Liver (tissue), 3 donors: ENCODE data around the gene URM1.

Experiments
- CTCF ChIP-seq: fragments of 150-350 bp; IDR thresholded peaks from 2 replicates; pipeline ENCODE4 v1.5.1; 2017; ENCODE audit warnings: improper control_type of control experiment, low read depth, low read length; ENCODE audit not compliant: missing input control
- EGR1 ChIP-seq, 2 donors: IDR thresholded peaks; 2 replicates each; pipeline ENCODE4 v1.6.1; 2016 to 2018; ENCODE audit warnings: antibody characterized with exemption in 2 of 2, low read depth in 2 of 2
- GABPA ChIP-seq, 2 donors: IDR thresholded peaks in 1 of 2; conservative IDR thresholded peaks in 1 of 2; 2 replicates each; pipeline ENCODE4 v1.6.1; 2016; ENCODE audit warnings: antibody characterized with exemption in 2 of 2, mild to moderate bottlenecking in 1 of 2, moderate library complexity in 1 of 2
- donor health status: healthy.
- donor health status: healthy.

- TF ChIP-seq CTCF, result no peak
- TF ChIP-seq EGR1 (IDR thresholded peaks at IDR 0.05; ENCODE audit: low read depth in 2 of 2), result no peak
- no peak for TF ChIP-seq GABPA (IDR thresholded peaks at IDR 0.05 in 1 of 2, conservative IDR thresholded peaks at IDR 0.05 in 1 of 2)
Measured at GRCh38 chr9:128372188-128372641, 1.0 kb downstream of the URM1 start.
